ENCODE results near the gene ODAD4.

The ODAD4 gene

GRCh38 chr17:41905172-41905571, 25.2 kb upstream of the ODAD4 start:
- in situ Hi-C loops (cut with MboI; ENCODE audit: low sequenced_read_pairs, unreplicated experiment), result no loop called here
- TF ChIP-seq CTCF (IDR thresholded peaks at IDR 0.05; ENCODE audit: borderline replicate concordance, control extremely low read depth, extremely low read depth, insufficient read depth, missing control alignments), result no peak
- no peak for DNase-seq (ENCODE audit: low spot score)

DNA sequence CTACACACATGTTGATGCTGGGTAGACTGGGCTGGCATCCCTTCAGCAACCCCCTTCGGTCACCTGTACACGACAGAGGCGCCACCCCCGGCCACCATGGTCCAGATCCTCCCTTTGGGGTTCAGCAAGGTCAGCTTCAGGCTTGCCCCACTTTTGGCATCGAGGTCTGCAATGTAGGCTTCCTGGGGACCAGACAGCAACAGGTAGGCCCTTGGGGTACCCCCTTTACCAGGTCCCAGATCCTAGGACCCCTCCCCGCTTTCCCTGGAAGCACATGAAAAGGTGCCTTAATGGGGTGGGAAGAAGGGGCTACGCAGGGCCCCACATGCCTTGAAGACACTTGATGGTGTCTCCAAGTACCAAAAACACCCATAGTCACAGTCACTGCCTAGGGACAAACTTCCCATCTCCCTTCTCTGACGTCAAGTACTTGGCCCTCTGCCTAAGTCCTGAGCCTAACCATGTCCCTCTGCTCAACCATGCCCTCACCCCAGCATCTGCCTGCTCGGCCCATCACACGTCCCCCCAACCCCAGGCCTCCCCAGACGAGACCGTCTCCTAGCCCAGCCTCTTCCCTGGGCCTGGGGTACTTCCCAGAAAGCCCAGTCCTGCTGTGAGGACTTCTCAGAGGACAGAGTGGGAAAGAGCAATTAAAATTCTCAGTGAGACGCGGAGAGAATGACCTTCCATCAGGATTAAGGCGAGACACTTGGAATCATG, 23.8 kb upstream of the ODAD4 start:
- DNase-seq (ENCODE audit: low spot score), result no peak
- TF ChIP-seq CTCF (IDR thresholded peaks at IDR 0.05; ENCODE audit: borderline replicate concordance, control extremely low read depth, extremely low read depth, insufficient read depth, missing control alignments), result no peak
- in situ Hi-C loops (cut with MboI; ENCODE audit: low sequenced_read_pairs, unreplicated experiment), result no loop called here

DNA sequence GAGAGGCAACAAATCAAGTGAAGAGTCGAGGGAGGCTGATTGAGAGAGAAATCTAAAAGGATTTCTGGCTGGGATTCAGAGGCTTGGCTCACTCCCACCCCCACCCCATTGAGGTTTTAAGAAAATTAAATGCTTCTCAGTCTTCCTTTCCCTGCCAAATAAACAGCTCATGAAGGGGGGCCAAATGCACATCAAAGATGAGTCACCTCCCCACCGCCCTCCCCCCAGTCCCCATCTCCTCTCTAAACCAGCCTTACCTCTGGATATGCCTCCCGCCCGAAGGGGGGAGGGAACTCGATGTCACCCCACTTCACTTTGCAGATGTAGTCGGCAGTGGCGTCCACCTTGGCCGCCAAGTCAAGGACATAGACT, 23.2 kb upstream of the ODAD4 start:
- no peak for DNase-seq (ENCODE audit: low spot score)
- no peak for TF ChIP-seq CTCF (IDR thresholded peaks at IDR 0.05; ENCODE audit: borderline replicate concordance, control extremely low read depth, extremely low read depth, insufficient read depth, missing control alignments)
- in situ Hi-C loops (cut with MboI; ENCODE audit: low sequenced_read_pairs, unreplicated experiment), result no loop called here

DNA sequence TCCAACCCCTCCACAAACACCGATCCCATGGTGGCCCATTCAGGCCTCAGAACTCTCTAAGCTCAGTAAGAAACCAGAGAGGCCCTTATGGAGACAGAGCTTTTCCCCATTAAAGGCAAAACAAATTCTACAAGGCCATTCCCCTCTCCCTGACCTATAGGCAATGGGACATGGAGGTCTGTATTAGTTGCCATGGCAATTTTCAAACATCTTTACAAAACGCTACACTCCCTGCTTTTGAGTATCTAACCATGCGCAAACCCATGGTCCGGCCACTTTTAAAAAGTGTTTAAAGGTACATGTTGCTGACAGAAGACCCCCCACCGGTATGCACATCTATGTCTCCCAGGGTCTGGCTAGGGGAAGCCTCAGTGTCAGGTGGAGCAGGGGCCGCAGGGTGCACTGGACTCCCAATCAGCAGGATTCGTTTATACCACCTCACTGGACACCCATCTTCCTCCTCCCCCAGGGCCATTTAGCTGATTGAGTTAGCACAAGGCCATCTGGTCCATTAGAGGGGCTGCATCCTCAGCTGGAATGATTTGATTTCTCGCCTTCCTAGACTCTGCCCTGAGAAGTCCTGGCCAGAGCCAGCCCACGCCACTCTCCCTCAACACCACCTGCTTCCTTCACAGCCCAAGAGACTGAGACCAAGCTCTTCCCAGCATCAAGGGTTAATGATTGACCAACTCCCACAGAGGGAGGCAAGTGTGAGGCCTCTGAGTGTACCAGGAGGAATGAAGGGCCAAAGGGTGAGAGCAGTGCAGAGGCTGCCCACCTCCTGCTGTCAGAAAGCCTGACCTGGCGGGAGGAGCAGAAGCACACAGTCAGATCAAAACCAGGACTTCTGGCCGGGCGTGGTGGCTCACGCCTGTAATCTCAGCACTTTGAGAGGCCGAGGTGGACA, 22.5 kb upstream of the ODAD4 start:
- in situ Hi-C loops (cut with MboI; ENCODE audit: low sequenced_read_pairs, unreplicated experiment), result no loop called here
- DNase-seq (ENCODE audit: low spot score), result no peak
- no peak for TF ChIP-seq CTCF (IDR thresholded peaks at IDR 0.05; ENCODE audit: borderline replicate concordance, control extremely low read depth, extremely low read depth, insufficient read depth, missing control alignments)

DNA sequence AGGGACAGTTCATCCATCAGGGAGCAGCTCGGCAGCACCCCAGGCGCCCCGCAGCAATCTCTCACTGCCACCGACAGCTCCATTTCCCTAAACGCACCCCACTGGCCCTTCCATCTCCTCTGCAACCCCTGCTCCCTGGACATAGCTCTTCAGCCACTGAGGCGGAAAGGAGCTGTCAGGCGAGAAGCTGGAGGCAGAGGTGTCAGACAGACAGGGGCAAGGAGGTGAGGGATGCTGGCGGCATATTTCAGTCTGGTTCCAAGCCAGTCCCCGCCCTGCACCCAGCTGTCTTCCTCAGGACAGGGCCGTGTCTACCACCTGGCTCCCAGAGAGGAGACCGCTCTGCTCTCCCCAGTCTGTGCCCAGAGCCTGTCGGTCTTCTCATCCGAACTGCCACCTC, 21.3 kb upstream of the ODAD4 start:
- DNase-seq (ENCODE audit: low spot score), result no peak
- TF ChIP-seq CTCF (IDR thresholded peaks at IDR 0.05; ENCODE audit: borderline replicate concordance, control extremely low read depth, extremely low read depth, insufficient read depth, missing control alignments), result no peak
- in situ Hi-C loops (cut with MboI; ENCODE audit: low sequenced_read_pairs, unreplicated experiment), result no loop called here

GRCh38 chr17:41910701-41911391, 19.6 kb upstream of the ODAD4 start:
- no peak for DNase-seq (ENCODE audit: low spot score)

More at GRCh38 chr17:41910701-41911391, 19.6 kb upstream of the ODAD4 start:
- TF ChIP-seq CTCF (IDR thresholded peaks at IDR 0.05; ENCODE audit: borderline replicate concordance, control extremely low read depth, extremely low read depth, insufficient read depth, missing control alignments), result no peak
- in situ Hi-C loops (cut with MboI; ENCODE audit: low sequenced_read_pairs, unreplicated experiment), result no loop called here

Data from GM13976 (cell line).